Measurements from ENCODE around the gene MYZAP.

GRCh38 chr15:57559875-57560274 is 31.8 kb upstream of the MYZAP start:
- TF ChIP-seq RAD21 (CRISPR knock-in tag; IDR thresholded peaks at IDR 0.05): peak; percentile 73
- TF ChIP-seq BHLHE40 (IDR thresholded peaks at IDR 0.05; ENCODE audit: low read length): no peak
- TF ChIP-seq FOXC1 (CRISPR knock-in tag; IDR thresholded peaks at IDR 0.05; ENCODE audit: borderline replicate concordance): no peak
- TF ChIP-seq MIER2 (CRISPR knock-in tag; IDR thresholded peaks at IDR 0.05): no peak
